GM12891 (cell line): ENCODE measurements around the gene OSBP2.

Experiments
- DNase-seq: peaks from one replicate; pipeline ENCODE4 v3.0.0; 2011; ENCODE audit warnings: low spot score; ENCODE audit not compliant: insufficient read length
- FAIRE-seq: peaks from 2 replicates; lab custom pipeline; 2011; peaks lifted over from hg19 to GRCh38; lab: Jason Lieb, UNC
- PAX5 ChIP-seq: IDR thresholded peaks from 2 replicates; pipeline ENCODE4 v1.6.1; 2011; ENCODE audit warnings: low read length, moderate library complexity, mild to moderate bottlenecking; ENCODE audit not compliant: insufficient read depth, severe bottlenecking
- POLR2A ChIP-seq: IDR thresholded peaks from 2 replicates; pipeline ENCODE4 v1.6.1; 2011; ENCODE audit warnings: low read depth, low read length, control low read depth
- POLR2AphosphoS5 ChIP-seq: IDR thresholded peaks from 2 replicates; pipeline ENCODE4 v1.6.1; 2011; ENCODE audit warnings: low read depth, low read length, control low read depth
- POU2F2 ChIP-seq: IDR thresholded peaks from 2 replicates; pipeline ENCODE4 v1.6.1; 2011; ENCODE audit warnings: low read depth, mild to moderate bottlenecking, control low read depth, low read length, moderate library complexity
- SPI1 ChIP-seq: IDR thresholded peaks from 2 replicates; pipeline ENCODE4 v1.6.1; 2011; ENCODE audit warnings: low read depth, low read length, control low read depth
- TAF1 ChIP-seq: IDR thresholded peaks from 2 replicates; pipeline ENCODE4 v1.6.1; 2011; ENCODE audit warnings: low read depth, low read length, control low read depth

The OSBP2 gene

DNA sequence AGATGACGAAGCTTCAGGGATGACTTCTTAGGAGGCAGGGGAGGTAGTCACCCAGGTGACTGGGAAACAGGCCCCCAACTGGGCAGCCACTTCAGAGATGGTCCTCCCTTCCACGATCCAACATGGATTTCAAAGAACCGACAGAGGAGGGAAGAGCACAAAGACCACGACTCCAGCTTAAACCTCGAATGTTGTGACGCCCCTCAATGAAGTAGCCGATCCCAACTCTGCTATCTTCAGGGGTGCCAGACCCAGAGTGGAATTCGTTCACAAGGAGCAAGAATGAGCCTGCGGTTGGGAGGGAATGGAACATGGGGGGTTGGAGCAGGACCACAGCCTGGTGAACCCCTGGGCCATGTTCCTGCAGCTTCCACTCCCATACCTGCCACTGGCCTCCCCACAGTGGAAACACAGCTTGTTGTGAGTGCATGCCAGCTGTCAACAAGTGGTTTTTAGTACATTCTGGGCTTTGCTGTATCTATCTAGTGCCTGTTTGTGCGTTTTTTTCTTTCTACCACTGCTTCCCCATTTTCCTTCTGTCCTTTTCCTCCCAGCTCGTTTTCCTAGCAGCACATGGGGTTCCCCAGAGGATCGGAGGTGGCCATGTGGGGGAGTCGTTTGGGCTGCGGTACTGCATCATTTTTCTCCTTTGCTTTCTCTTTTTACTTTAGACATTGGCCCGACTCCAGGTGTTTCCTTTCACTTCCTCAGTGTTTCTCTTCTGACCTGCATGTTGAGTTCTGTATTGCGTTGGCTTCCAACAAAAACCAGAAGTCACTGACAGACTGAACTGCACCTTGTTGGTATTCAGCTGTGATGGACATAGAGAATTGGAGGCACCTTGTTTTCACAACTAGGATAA is 208.1 kb downstream of the OSBP2 start:
- DNase-seq (no peak), FAIRE-seq (peak; percentile 69)
- TF ChIP-seq PAX5 (no peak), POU2F2 (no peak), SPI1 (peak; percentile 90)

- FAIRE-seq (no peak), DNase-seq (no peak)
- TF ChIP-seq POU2F2 = no peak
- TF ChIP-seq POLR2A = no peak
- TF ChIP-seq POLR2AphosphoS5 = no peak
- no peak for TF ChIP-seq TAF1
- TF ChIP-seq SPI1 = no peak
These were observed 209.3 kb downstream of the OSBP2 start for GRCh38 chr22:30903876-30904460.

GRCh38 chr22:30905696-30906341 is 211.1 kb downstream of the OSBP2 start:
- TF ChIP-seq POLR2AphosphoS5 (no peak), TAF1 (no peak), POLR2A (no peak), PAX5 (no peak), POU2F2 (no peak), SPI1 (no peak)
- FAIRE-seq = no peak

GRCh38 chr22:30906411-30906810 is 211.7 kb downstream of the OSBP2 start:
- no peak for TF ChIP-seq TAF1
- TF ChIP-seq SPI1 = no peak
- TF ChIP-seq POLR2A = no peak
- TF ChIP-seq PAX5 = no peak
- no peak for TF ChIP-seq POU2F2
- no peak for TF ChIP-seq POLR2AphosphoS5
- FAIRE-seq (no peak), DNase-seq (no peak)

More at GRCh38 chr22:30905696-30906341, 211.1 kb downstream of the OSBP2 start:
- DNase-seq = no peak

DNA sequence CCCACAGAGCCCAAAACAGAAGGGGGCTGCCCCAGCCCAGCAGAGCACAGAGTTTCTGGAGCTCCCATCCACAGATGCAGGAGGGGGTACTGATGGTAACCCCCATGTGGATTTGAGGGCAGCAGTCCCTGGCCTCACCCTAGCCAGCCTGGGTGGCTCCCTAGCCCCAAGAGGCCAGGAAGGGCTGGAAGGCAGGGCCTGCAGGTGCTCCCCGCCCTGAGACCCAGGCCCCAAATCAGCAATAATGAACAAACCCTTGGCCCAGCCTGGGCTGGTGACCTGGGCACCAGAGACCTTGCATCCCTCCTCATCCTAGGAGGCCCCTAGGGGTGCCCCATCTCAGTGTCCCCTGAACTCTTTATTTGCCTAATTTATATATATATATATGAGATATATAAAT is 212.3 kb downstream of the OSBP2 start:
- no peak for DNase-seq
- FAIRE-seq = no peak

DNA sequence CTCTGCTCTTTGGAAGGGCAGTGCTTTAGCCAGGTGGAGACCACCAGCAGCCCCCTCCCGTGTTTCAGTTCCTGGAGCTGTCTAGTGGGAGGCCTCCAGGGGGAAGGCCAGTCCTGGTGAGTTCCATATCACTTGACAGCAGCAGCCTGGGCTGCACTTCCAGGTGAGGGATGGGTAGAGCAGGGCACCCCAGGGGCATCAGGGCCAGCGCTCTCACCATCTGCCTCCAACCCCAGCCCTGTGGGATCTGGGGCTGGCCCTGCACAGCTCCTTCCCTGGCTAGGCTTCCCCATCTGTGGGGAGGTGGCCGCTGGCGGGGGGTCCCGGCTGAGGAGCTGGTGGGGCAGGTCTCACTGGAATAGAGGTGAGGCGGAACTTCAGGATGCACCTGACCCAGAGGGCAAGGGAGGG is 213.4 kb downstream of the OSBP2 start:
- no peak for DNase-seq
- no peak for FAIRE-seq
- TF ChIP-seq POLR2AphosphoS5 (no peak), POLR2A (no peak), SPI1 (no peak), TAF1 (no peak), POU2F2 (no peak), PAX5 (no peak)

More for the DNA sequence above, 212.3 kb downstream of the OSBP2 start:
- TF ChIP-seq TAF1 (no peak), POLR2AphosphoS5 (no peak), PAX5 (no peak), POU2F2 (no peak), POLR2A (no peak), SPI1 (no peak)

DNA sequence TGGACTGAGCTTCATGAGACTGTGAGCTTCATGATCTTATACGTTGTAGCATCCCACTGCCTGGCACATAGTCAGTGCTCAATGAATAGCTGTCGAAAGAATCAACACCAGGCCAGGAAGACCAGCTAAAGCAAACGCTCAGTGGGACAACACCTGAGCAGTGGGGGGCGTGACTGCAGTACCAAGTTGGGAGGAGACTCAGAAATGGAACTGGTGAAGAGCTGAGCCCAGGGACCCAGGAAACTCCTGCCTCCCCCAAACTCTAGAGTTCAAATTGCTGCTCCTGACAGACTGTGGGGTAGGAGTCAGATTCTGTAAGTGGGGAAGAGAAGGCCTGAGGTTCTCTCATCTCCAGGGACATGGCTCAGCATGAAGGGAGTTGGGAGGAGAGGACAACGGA is 214.6 kb downstream of the OSBP2 start:
- DNase-seq (no peak), FAIRE-seq (no peak)
- no peak for TF ChIP-seq SPI1
- TF ChIP-seq POU2F2 = no peak
- TF ChIP-seq POLR2AphosphoS5 = no peak
- no peak for TF ChIP-seq TAF1
- no peak for TF ChIP-seq PAX5
- no peak for TF ChIP-seq POLR2A

GRCh38 chr22:30910358-30910757 is 215.7 kb downstream of the OSBP2 start:
- TF ChIP-seq POU2F2 = no peak
- TF ChIP-seq SPI1 = no peak
- TF ChIP-seq POLR2A = no peak
- TF ChIP-seq TAF1 = no peak
- TF ChIP-seq PAX5 = no peak
- no peak for TF ChIP-seq POLR2AphosphoS5
- FAIRE-seq = no peak

GRCh38 chr22:30918761-30919160 is 224.1 kb downstream of the OSBP2 start:
- no peak for FAIRE-seq
- DNase-seq = no peak
- TF ChIP-seq POLR2AphosphoS5 (no peak), POU2F2 (no peak), SPI1 (no peak), TAF1 (no peak), PAX5 (no peak), POLR2A (no peak)

More at GRCh38 chr22:30910358-30910757, 215.7 kb downstream of the OSBP2 start:
- no peak for DNase-seq

GRCh38 chr22:30919973-30920372 is 225.3 kb downstream of the OSBP2 start:
- FAIRE-seq (no peak), DNase-seq (no peak)
- TF ChIP-seq POU2F2 (no peak), POLR2AphosphoS5 (no peak), POLR2A (no peak)
